MM.1S (cell line): ENCODE results near the gene PPM1G.

Experiments used
- DNase-seq: peaks from one replicate; pipeline ENCODE4 v3.0.0-alpha.2; 2015
- H2AFZ ChIP-seq: fragments of 300-600 bp; sonication (generic); 2 replicates; pipeline ENCODE4 v1.6.0; 2016; ENCODE audit warnings: antibody characterized with exemption, low read length
- H3F3A ChIP-seq: fragments of 300-600 bp; sonication (generic); 2 replicates; pipeline ENCODE4 v1.6.1; 2016; ENCODE audit warnings: mild to moderate bottlenecking, antibody characterized with exemption, low read length, moderate library complexity, mixed read lengths; ENCODE audit not compliant: insufficient read depth
- H3K27ac ChIP-seq: fragments of 300-600 bp; sonication (generic); 2 replicates; pipeline ENCODE4 v1.5.1; 2016; ENCODE audit warnings: mild to moderate bottlenecking, low read length
- H3K27me3 ChIP-seq: fragments of 300-600 bp; sonication (generic); replicated peaks from 2 replicates; pipeline ENCODE4 v1.6.0; 2016; ENCODE audit warnings: low read length; ENCODE audit not compliant: insufficient read depth
- H3K36me3 ChIP-seq: fragments of 300-600 bp; sonication (generic); replicated peaks from 2 replicates; pipeline ENCODE4 v1.6.1; 2016; ENCODE audit warnings: mild to moderate bottlenecking, low read length, mixed read lengths; ENCODE audit not compliant: insufficient read depth
- H3K4me1 ChIP-seq: fragments of 300-600 bp; sonication (generic); 2 replicates; pipeline ENCODE4 v1.6.1; 2016; ENCODE audit warnings: low read length, mixed read lengths
- H3K4me2 ChIP-seq: fragments of 300-600 bp; sonication (generic); 2 replicates; pipeline ENCODE4 v1.6.0; 2016; ENCODE audit warnings: low read depth, low read length
- H3K4me3 ChIP-seq: fragments of 300-600 bp; sonication (generic); 2 replicates; pipeline ENCODE4 v1.5.1; 2016; ENCODE audit warnings: low read length, mixed read lengths
- H3K79me2 ChIP-seq: fragments of 300-600 bp; sonication (generic); 2 replicates; pipeline ENCODE4 v1.6.1; 2016; ENCODE audit warnings: mixed run types, low read length, mixed read lengths
- H3K9ac ChIP-seq: fragments of 300-600 bp; sonication (generic); 2 replicates; pipeline ENCODE4 v1.6.1; 2016; ENCODE audit warnings: low read length, mixed read lengths
- H3K9me2 ChIP-seq: fragments of 300-600 bp; sonication (generic); replicated peaks from 2 replicates; pipeline ENCODE4 v1.6.1; 2016; ENCODE audit warnings: mild to moderate bottlenecking, low read length, mixed read lengths; ENCODE audit not compliant: insufficient read depth
- H3K9me3 ChIP-seq: fragments of 300-600 bp; sonication (generic); replicated peaks from 2 replicates; pipeline ENCODE4 v1.6.1; 2016; ENCODE audit warnings: mild to moderate bottlenecking, low read length, mixed read lengths; ENCODE audit not compliant: insufficient read depth
- H4K20me1 ChIP-seq: fragments of 300-600 bp; sonication (generic); 2 replicates; pipeline ENCODE4 v1.6.1; 2016; ENCODE audit warnings: mild to moderate bottlenecking, low read length, moderate library complexity, mixed read lengths; ENCODE audit not compliant: insufficient read depth
- CTCF ChIP-seq: fragments of 300-600 bp; sonication (generic); IDR thresholded peaks from 2 replicates; pipeline ENCODE4 v1.5.1; 2016; ENCODE audit warnings: antibody characterized with exemption, low read length, mixed read lengths
- EZH2 ChIP-seq: fragments of 300-600 bp; sonication (generic); optimal IDR thresholded peaks from 2 replicates; pipeline ENCODE3; 2017; ENCODE audit warnings: low read depth, mild to moderate bottlenecking, antibody characterized with exemption, low read length, mixed read lengths
- EZH2phosphoT487 ChIP-seq: fragments of 300-600 bp; sonication (generic); IDR thresholded peaks from 2 replicates; pipeline ENCODE4 v1.6.1; 2018; ENCODE audit warnings: antibody characterized with exemption, low read length

PPM1G gene

GRCh38 chr2:27372937-27373336, 36.5 kb downstream of the PPM1G start:
- no peak overlapping the region for H3K4me2 ChIP-seq
- H3K79me2 ChIP-seq, result peaks cover 54% of the 10 kb centered on the region

GRCh38 chr2:27370816-27371620, 38.4 kb downstream of the PPM1G start:
- H3F3A ChIP-seq, result peaks cover 4% of the 10 kb centered on the region; the same call in 1 of the 2 replicates
- no peaks in the 10 kb centered on the region for H3K27me3 ChIP-seq
- no peaks in the 10 kb centered on the region for H4K20me1 ChIP-seq
- H3K36me3 ChIP-seq, result no peaks in the 10 kb centered on the region
- H3K9me2 ChIP-seq, result no peaks in the 10 kb centered on the region
- H3K27ac ChIP-seq, result peak overlapping the region; percentile 68
- peak overlapping the region; percentile 97 for H3K9ac ChIP-seq
- peaks cover 9% of the 10 kb centered on the region; the same call in 1 of the 2 replicates for H3K4me1 ChIP-seq
- no peaks in the 10 kb centered on the region for H3K9me3 ChIP-seq
- peak overlapping the region; percentile 83 for H2AFZ ChIP-seq
- peak; percentile 46 for DNase-seq
- TF ChIP-seq EZH2phosphoT487 (no peak), EZH2 (no peak), CTCF (no peak)
- H3K4me2 ChIP-seq, result peak overlapping the region; percentile 82
- H3K4me3 ChIP-seq, result peak overlapping the region; percentile 98
- H3K79me2 ChIP-seq, result peaks cover 56% of the 10 kb centered on the region

More at GRCh38 chr2:27372937-27373336, 36.5 kb downstream of the PPM1G start:
- no peak for TF ChIP-seq EZH2phosphoT487
- TF ChIP-seq CTCF, result no peak
- TF ChIP-seq EZH2, result no peak
- H3K9me3 ChIP-seq, result no peaks in the 10 kb centered on the region
- H3K4me1 ChIP-seq, result peaks cover 9% of the 10 kb centered on the region; the same call in 1 of the 2 replicates
- DNase-seq, result no peak
- H4K20me1 ChIP-seq, result no peaks in the 10 kb centered on the region
- H2AFZ ChIP-seq, result no peak overlapping the region
- no peak overlapping the region for H3K27ac ChIP-seq
- peaks cover 7% of the 10 kb centered on the region for H3F3A ChIP-seq
- H3K36me3 ChIP-seq, result no peaks in the 10 kb centered on the region
- H3K4me3 ChIP-seq, result no peak overlapping the region
- H3K9me2 ChIP-seq, result no peaks in the 10 kb centered on the region
- no peak overlapping the region for H3K9ac ChIP-seq
- H3K27me3 ChIP-seq, result no peaks in the 10 kb centered on the region

- Histone ChIP-seq H3K4me1 (peaks cover 9% of the 10 kb centered on the region; the same call in 1 of the 2 replicates), H3K9me2 (no peaks in the 10 kb centered on the region), H3K4me3 (peak within 1 kb of the TSS; percentile 98), H3K9me3 (no peaks in the 10 kb centered on the region), H3F3A (peaks cover 4% of the 10 kb centered on the region; the same call in 1 of the 2 replicates), H3K36me3 (no peaks in the 10 kb centered on the region; the same call in 1 of the 2 replicates), H3K27me3 (no peaks in the 10 kb centered on the region), H3K4me2 (peak within 1 kb of the TSS; percentile 82), H3K27ac (peak within 1 kb of the TSS; percentile 68), H2AFZ (peak within 1 kb of the TSS; percentile 83), H4K20me1 (no peaks in the 10 kb centered on the region), H3K79me2 (peaks cover 56% of the 10 kb centered on the region), H3K9ac (peak within 1 kb of the TSS; percentile 97)
- peak; percentile 99 for DNase-seq
- TF ChIP-seq EZH2phosphoT487, result no peak
- peak; percentile 79 for TF ChIP-seq CTCF
- TF ChIP-seq EZH2, result no peak
These were observed 39.2 kb downstream of the PPM1G start, which contains the start of the genes EIF2B4 and SNX17 for GRCh38 chr2:27370026-27370815. Gene EIF2B4 (minus strand): TSS chr2:27370338. CDS start chr2:27370314, 24 bp downstream. Gene SNX17 (plus strand): TSS chr2:27370616. CDS start chr2:27370744, 128 bp downstream.
